WTC11 (cell line): ENCODE results near the gene IL1RAPL2.

Experiments used
- RELA ChIP-seq: sonication (generic); formaldehyde crosslinking; IDR thresholded peaks from 2 replicates; pipeline ENCODE4 v1.8.1; 2022; ENCODE audit warnings: missing genetic modification reagents, mild to moderate bottlenecking, borderline replicate concordance
- ZBTB21 ChIP-seq: sonication (generic); formaldehyde crosslinking; IDR thresholded peaks from 2 replicates; pipeline ENCODE4 v1.8.1; 2023; ENCODE audit warnings: mild to moderate bottlenecking, missing genetic modification reagents, borderline replicate concordance
- TF ChIP-seq, protein P1 (sequence below): fragments of 200-600 bp; IDR thresholded peaks from 2 replicates; pipeline ENCODE4 v1.8.0; 2022; ENCODE audit warnings: antibody characterized with exemption

DNA sequence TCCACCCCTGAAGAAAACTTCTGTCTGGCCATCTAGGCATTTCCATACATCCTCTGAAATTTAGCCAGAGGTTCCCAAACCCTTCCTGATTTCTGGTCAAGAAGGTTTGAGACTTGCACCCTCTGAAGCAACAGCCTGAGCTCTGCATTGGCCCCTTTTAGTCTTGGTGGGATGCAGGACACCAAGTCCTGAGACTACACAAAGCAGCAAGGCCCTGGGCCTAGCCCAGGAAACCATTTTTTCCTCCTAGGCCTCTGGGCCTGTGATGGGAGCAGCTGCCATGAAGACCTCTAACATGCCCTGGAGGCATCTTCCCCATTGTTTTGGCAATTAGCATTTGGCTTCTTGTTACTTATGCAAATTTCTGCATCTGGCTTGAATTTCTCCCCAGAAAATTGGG, 196.6 kb downstream of the IL1RAPL2 start:
- TF ChIP-seq ZBTB21 (CRISPR knock-in tag): no peak
- TF ChIP-seq, protein P1, sequence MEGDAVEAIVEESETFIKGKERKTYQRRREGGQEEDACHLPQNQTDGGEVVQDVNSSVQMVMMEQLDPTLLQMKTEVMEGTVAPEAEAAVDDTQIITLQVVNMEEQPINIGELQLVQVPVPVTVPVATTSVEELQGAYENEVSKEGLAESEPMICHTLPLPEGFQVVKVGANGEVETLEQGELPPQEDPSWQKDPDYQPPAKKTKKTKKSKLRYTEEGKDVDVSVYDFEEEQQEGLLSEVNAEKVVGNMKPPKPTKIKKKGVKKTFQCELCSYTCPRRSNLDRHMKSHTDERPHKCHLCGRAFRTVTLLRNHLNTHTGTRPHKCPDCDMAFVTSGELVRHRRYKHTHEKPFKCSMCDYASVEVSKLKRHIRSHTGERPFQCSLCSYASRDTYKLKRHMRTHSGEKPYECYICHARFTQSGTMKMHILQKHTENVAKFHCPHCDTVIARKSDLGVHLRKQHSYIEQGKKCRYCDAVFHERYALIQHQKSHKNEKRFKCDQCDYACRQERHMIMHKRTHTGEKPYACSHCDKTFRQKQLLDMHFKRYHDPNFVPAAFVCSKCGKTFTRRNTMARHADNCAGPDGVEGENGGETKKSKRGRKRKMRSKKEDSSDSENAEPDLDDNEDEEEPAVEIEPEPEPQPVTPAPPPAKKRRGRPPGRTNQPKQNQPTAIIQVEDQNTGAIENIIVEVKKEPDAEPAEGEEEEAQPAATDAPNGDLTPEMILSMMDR: no peak
- no peak for TF ChIP-seq RELA (CRISPR knock-in tag)
